HG03045 (cell line): ENCODE results near the gene NKX2-2.

Source experiments
- ATAC-seq: cut with Tn5 transposase; IDR thresholded peaks from one replicate; pipeline ENCODE4 v1.9.1; 2021; ENCODE audit warnings: mild to moderate bottlenecking, moderate library complexity; ENCODE audit not compliant: unreplicated experiment

Gene NKX2-2

GRCh38 chr20:21522481-21523280, 8.8 kb upstream of the NKX2-2 start:
- no peak for ATAC-seq

GRCh38 chr20:21521596-21522480, 8.0 kb upstream of the NKX2-2 start:
- no peak for ATAC-seq

- no peak for ATAC-seq
Observed at GRCh38 chr20:21520702-21521595, 7.1 kb upstream of the NKX2-2 start.

GRCh38 chr20:21519136-21519584, 5.3 kb upstream of the NKX2-2 start:
- no peak for ATAC-seq

GRCh38 chr20:21518292-21518991, 4.6 kb upstream of the NKX2-2 start:
- ATAC-seq, result no peak

- ATAC-seq, result no peak
Observed at GRCh38 chr20:21517566-21518277, 3.9 kb upstream of the NKX2-2 start.

GRCh38 chr20:21516861-21517565, 3.1 kb upstream of the NKX2-2 start:
- no peak for ATAC-seq

- ATAC-seq, result no peak
Observed at GRCh38 chr20:21516180-21516567, 2.3 kb upstream of the NKX2-2 start.

- no peak for ATAC-seq
Observed at GRCh38 chr20:21515300-21516179, 1.7 kb upstream of the NKX2-2 start.

GRCh38 chr20:21514553-21515251, 838 bp upstream of the NKX2-2 start:
- no peak for ATAC-seq

- no peak for ATAC-seq
Observed at GRCh38 chr20:21513181-21513663, 642 bp downstream of the NKX2-2 start.

- ATAC-seq, result no peak
Observed at GRCh38 chr20:21512634-21513180, 1.2 kb downstream of the NKX2-2 start.

GRCh38 chr20:21511850-21512633, 1.8 kb downstream of the NKX2-2 start:
- ATAC-seq, result no peak

- no peak for ATAC-seq
Observed at GRCh38 chr20:21511485-21511849, 2.4 kb downstream of the NKX2-2 start.

- no peak for ATAC-seq
Observed at GRCh38 chr20:21510414-21511384, 3.2 kb downstream of the NKX2-2 start.
